ENCODE results near the gene OR8K3. TPM values are rescaled to one million over a fixed set of nuclear protein-coding genes. Genes with fewer than 3 reads are reported as not detected.

The OR8K3 gene
- total and polyA plus RNA-seq, 2 of the 8 experiments (the other 6 are each of a cell fraction or from before 2014, with no cell fraction given): not detected

GRCh38 chr11:56273854-56274253 is 41.1 kb upstream of the OR8K3 start, which contains the start of gene OR5T1:
Gene OR5T1, plus strand, starts transcription at chr11:56274154. Its CDS starts 1,485 bp downstream, at chr11:56275639.
- no peak within 1 kb of the TSS for H3K4ac ChIP-seq (replicated peaks; ENCODE audit: insufficient read length, low read depth, low read length)
- no peak within 1 kb of the TSS for H2AK5ac ChIP-seq (ENCODE audit: low read depth, low read length)
- H3K9ac ChIP-seq (replicated peaks in 1 of 4; ENCODE audit: extremely low read depth in 1 of 4, low read depth in 3 of 4, low read length in 3 of 4): no peak within 1 kb of the TSS
- H2BK5ac ChIP-seq (ENCODE audit: low read depth, low read length): no peak within 1 kb of the TSS
- H3K4me1 ChIP-seq (replicated peaks in 1 of 4; ENCODE audit: control insufficient read depth in 3 of 4, insufficient read depth in 4 of 4, low read length in 3 of 4): 0 out of 7 replicates have a peak, but pooled peaks cover 0 to 2% (median 0%) of the 10 kb centered on the region in 4 experiments
- H2BK120ac ChIP-seq (replicated peaks; ENCODE audit: low read depth, low read length): no peak within 1 kb of the TSS
- H2AFZ ChIP-seq (ENCODE audit: low read length): no peak within 1 kb of the TSS
- H2BK20ac ChIP-seq (ENCODE audit: low read length): no peak within 1 kb of the TSS
- no peak within 1 kb of the TSS for H3K27ac ChIP-seq (ENCODE audit: low read depth, low read length)
- CTCF ChIA-PET (ENCODE audit: partially characterized antibody): interaction anchor here (0.7 kb wide), 1 partner anchor 509 kb away, joined by 3 read pairs; no protein-coding TSS in a partner anchor
- no peak within 1 kb of the TSS for H3K14ac ChIP-seq (ENCODE audit: insufficient read length)
- no peak within 1 kb of the TSS for H3K4me2 ChIP-seq (ENCODE audit: insufficient read depth in 1 of 2, low read depth in 2 of 2, low read length in 2 of 2)
- no peaks in the 10 kb centered on the region for H3K79me1 ChIP-seq (ENCODE audit: low read depth, low read length)
- no peaks in the 10 kb centered on the region for H3K27me3 ChIP-seq (replicated peaks in 1 of 4; ENCODE audit: control insufficient read depth in 3 of 4, extremely low read depth in 1 of 4, insufficient read depth in 3 of 4, low read length in 3 of 4)
- no peak within 1 kb of the TSS for H4K8ac ChIP-seq (ENCODE audit: extremely low read depth, insufficient read depth, low read length)
- POLR2A ChIA-PET (ENCODE audit: partially characterized antibody): no interaction called here
- no peaks in the 10 kb centered on the region; the same call in 1 of the 2 replicates for H3K23me2 ChIP-seq (ENCODE audit: low read depth, low read length)
- FAIRE-seq (no peak), DNase-seq (ENCODE audit: low read depth in 1 of 2, low spot score in 2 of 2) (no peak)
- H2BK15ac ChIP-seq (ENCODE audit: low read length): no peak within 1 kb of the TSS
- TF ChIP-seq CTCF (IDR thresholded peaks at IDR 0.05; ENCODE audit: control extremely low read depth in 1 of 3, insufficient read depth in 1 of 3, low read depth in 1 of 3, low read length in 3 of 3) (no peak), E2F6 (IDR thresholded peaks at IDR 0.05) (no peak), PHF8 (conservative IDR thresholded peaks at IDR 0.05; ENCODE audit: low read depth, low read length) (no peak), SP4 (IDR thresholded peaks at IDR 0.05; ENCODE audit: low read length) (no peak), TAF7 (optimal IDR thresholded peaks at IDR 0.05; ENCODE audit: borderline replicate concordance, low read depth, low read length) (no peak), SP1 (IDR thresholded peaks at IDR 0.05; ENCODE audit: low read depth, low read length) (no peak), BACH1 (IDR thresholded peaks at IDR 0.05; ENCODE audit: low read length) (no peak), BCL11A (IDR thresholded peaks at IDR 0.05; ENCODE audit: low read depth in 2 of 2, low read length in 2 of 2) (no peak), NANOG (IDR thresholded peaks at IDR 0.05; ENCODE audit: insufficient read depth, low read depth, low read length, poor library complexity, severe bottlenecking) (no peak)
- H3K18ac ChIP-seq (ENCODE audit: extremely low read depth, low read length): no peak within 1 kb of the TSS
- no peak within 1 kb of the TSS for H3K56ac ChIP-seq (replicated peaks; ENCODE audit: insufficient read length, low read depth, low read length)
- H3K9me3 ChIP-seq (ENCODE audit: insufficient read depth in 2 of 2, low read depth in 1 of 2, low read length in 1 of 2): no peaks in the 10 kb centered on the region
- no peak within 1 kb of the TSS for H2BK12ac ChIP-seq (ENCODE audit: low read depth, low read length)
- H3K36me3 ChIP-seq (ENCODE audit: control insufficient read depth in 2 of 4, insufficient read depth in 4 of 4, low read length in 3 of 4): no peaks in the 10 kb centered on the region
- no peak within 1 kb of the TSS for H3K4me3 ChIP-seq (ENCODE audit: extremely low read depth in 1 of 4, insufficient read depth in 2 of 4, low read depth in 3 of 4, low read length in 4 of 4)
- no peak within 1 kb of the TSS for H4K91ac ChIP-seq (replicated peaks; ENCODE audit: insufficient read length, low read length)
- H4K20me1 ChIP-seq (replicated peaks in 1 of 2; ENCODE audit: control insufficient read depth in 1 of 2, insufficient read depth in 2 of 2, low read length in 2 of 2): no peaks in the 10 kb centered on the region
- H3K79me2 ChIP-seq (ENCODE audit: control insufficient read depth in 1 of 2, insufficient read depth in 2 of 2, low read length in 2 of 2): no peaks in the 10 kb centered on the region
- H3K23ac ChIP-seq (ENCODE audit: insufficient read length): no peak within 1 kb of the TSS
- H4K5ac ChIP-seq (ENCODE audit: insufficient read length, low read depth, low read length): no peak within 1 kb of the TSS
